ENCODE measurements around the gene PHYKPL. TPM values are rescaled to one million over a fixed set of nuclear protein-coding genes. Genes with fewer than 3 reads are reported as not detected.

The PHYKPL gene
- polyA plus RNA-seq, 1 experiment, result 33.4 TPM

DNA sequence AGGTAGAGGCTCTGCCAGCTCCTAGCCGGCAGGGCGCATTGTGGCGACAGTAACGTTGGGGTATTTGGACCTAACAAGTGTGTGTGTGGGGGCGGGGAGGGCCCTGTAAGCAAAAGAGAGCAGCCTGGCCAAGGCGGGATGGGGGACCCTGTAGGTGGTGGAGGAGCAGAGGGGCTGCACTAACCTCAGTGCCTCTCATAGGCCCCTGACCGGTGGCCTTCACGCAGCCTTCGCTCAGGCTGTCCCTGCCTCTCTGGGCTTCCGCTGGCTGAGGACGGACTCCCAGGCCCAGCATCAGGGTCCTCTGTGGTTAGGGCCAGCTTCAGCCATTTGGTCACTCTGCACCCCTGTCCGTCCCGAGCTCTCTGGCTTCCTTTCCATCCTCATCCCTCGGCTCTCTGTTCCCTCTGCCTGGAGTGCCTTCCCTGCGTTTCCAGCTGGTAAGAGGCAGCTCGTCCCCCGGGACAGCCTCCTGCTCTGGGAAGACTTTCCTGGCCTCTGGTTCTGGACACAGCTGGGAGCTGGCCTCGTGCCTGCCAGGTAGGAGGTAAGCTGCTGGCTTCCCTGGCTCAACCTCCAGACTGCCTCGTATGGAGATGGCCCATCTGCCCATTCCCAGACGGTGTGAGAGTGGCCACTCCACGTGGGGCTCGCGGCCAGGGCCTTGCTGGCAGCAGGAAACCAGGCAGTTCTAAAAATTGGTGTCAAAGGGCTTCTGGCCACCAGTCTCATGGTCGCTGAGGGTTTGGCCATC lies 39.3 kb upstream of the PHYKPL start:
- ChIA-PET CTCF (no interaction called here), POLR2A (no interaction called here)
- Histone ChIP-seq H3K4me3 (ENCODE audit: low read depth, low read length) (no peak overlapping the region), H3K27ac (ENCODE audit: low read depth, low read length) (no peak overlapping the region), H3K9me3 (ENCODE audit: control insufficient read depth, insufficient read depth, low read length) (peaks cover 41% of the 10 kb centered on the region), H3K27me3 (ENCODE audit: control insufficient read depth, insufficient read depth, low read length) (no peaks in the 10 kb centered on the region)
- TF ChIP-seq, protein P1, sequence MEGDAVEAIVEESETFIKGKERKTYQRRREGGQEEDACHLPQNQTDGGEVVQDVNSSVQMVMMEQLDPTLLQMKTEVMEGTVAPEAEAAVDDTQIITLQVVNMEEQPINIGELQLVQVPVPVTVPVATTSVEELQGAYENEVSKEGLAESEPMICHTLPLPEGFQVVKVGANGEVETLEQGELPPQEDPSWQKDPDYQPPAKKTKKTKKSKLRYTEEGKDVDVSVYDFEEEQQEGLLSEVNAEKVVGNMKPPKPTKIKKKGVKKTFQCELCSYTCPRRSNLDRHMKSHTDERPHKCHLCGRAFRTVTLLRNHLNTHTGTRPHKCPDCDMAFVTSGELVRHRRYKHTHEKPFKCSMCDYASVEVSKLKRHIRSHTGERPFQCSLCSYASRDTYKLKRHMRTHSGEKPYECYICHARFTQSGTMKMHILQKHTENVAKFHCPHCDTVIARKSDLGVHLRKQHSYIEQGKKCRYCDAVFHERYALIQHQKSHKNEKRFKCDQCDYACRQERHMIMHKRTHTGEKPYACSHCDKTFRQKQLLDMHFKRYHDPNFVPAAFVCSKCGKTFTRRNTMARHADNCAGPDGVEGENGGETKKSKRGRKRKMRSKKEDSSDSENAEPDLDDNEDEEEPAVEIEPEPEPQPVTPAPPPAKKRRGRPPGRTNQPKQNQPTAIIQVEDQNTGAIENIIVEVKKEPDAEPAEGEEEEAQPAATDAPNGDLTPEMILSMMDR (IDR thresholded peaks at IDR 0.05; ENCODE audit: low read depth, low read length), result no peak
- DNase-seq (ENCODE audit: low read depth, low spot score), result no peak

DNA sequence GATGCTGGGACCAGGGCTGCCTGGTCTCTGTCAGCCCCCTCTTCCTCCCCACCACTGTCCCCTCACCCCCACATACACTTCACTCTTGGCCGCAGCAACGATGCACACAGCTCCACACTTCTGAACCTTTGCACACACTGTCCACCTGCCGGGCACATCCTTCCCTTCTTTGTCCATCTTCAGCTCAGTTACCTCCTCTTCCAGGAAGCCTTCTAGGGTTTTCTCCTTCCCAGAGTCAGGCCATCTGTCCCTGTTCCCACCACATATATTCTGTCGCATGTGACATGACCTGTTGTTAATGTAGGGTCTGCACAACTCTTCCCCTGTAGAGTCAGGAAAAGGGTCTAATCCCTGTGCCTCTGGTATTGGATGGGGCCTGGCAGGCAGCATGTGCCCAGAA lies 38.6 kb upstream of the PHYKPL start:
- Histone ChIP-seq H3K27me3 (ENCODE audit: control insufficient read depth, insufficient read depth, low read length) (no peaks in the 10 kb centered on the region), H3K9me3 (ENCODE audit: control insufficient read depth, insufficient read depth, low read length) (peaks cover 43% of the 10 kb centered on the region), H3K27ac (ENCODE audit: low read depth, low read length) (no peak overlapping the region), H3K4me3 (ENCODE audit: low read depth, low read length) (no peak overlapping the region)
- POLR2A ChIA-PET, result no interaction called here
- no peak for DNase-seq (ENCODE audit: low read depth, low spot score)
- TF ChIP-seq, protein P1 (IDR thresholded peaks at IDR 0.05; ENCODE audit: low read depth, low read length), result no peak
- CTCF ChIA-PET, result no interaction called here

DNA sequence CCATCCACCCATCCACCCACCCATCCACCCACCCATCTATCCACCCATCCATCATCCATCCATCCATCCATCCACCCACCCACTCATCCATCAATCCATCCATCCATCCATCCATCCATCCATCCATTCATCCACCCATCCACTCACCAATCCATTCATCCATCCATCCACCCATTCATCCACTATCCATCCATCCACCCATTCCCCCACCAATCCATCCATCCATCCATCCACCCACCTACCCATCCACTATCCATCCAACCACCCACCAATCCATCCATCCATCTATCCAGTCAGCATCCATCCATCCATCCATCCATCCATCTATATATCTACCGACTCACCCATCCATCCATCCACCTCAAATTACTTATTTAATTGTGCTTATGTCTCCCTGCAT lies 36.9 kb upstream of the PHYKPL start:
- ChIA-PET POLR2A (no interaction called here), CTCF (no interaction called here)
- peaks cover 28% of the 10 kb centered on the region for H3K9me3 ChIP-seq (ENCODE audit: control insufficient read depth, insufficient read depth, low read length)
- no peak overlapping the region for H3K4me3 ChIP-seq (ENCODE audit: low read depth, low read length)
- no peak for DNase-seq (ENCODE audit: low read depth, low spot score)
- H3K27me3 ChIP-seq (ENCODE audit: control insufficient read depth, insufficient read depth, low read length), result no peaks in the 10 kb centered on the region
- no peak overlapping the region for H3K27ac ChIP-seq (ENCODE audit: low read depth, low read length)
- TF ChIP-seq, protein P1 (IDR thresholded peaks at IDR 0.05; ENCODE audit: low read depth, low read length), result no peak

DNA sequence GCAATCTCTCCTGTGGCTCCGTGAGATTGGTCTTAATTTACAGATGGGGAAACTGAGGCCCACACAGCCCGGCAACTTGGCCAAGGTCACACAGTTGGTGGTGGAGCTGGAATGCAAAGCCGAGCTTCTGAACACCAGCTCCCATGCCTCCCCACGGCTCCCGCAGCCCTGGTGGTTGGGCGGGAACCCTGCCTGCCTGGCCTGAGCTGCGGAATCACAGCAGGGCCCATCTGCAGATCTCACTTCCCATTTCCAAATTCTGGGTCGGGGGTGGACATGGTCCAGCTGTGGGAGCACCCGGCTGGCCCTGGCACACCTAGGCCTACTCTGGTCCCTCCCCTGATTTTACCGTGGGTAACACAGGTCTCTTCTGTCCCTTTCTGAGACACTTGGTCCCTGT lies 35.3 kb upstream of the PHYKPL start:
- Histone ChIP-seq H3K27me3 (ENCODE audit: control insufficient read depth, insufficient read depth, low read length) (no peaks in the 10 kb centered on the region), H3K4me3 (ENCODE audit: low read depth, low read length) (no peak overlapping the region), H3K27ac (ENCODE audit: low read depth, low read length) (no peak overlapping the region), H3K9me3 (ENCODE audit: control insufficient read depth, insufficient read depth, low read length) (peaks cover 24% of the 10 kb centered on the region)
- ChIA-PET CTCF (no interaction called here), POLR2A (no interaction called here)
- TF ChIP-seq, protein P1 (IDR thresholded peaks at IDR 0.05; ENCODE audit: low read depth, low read length), result no peak
- DNase-seq (ENCODE audit: low read depth, low spot score), result no peak

DNA sequence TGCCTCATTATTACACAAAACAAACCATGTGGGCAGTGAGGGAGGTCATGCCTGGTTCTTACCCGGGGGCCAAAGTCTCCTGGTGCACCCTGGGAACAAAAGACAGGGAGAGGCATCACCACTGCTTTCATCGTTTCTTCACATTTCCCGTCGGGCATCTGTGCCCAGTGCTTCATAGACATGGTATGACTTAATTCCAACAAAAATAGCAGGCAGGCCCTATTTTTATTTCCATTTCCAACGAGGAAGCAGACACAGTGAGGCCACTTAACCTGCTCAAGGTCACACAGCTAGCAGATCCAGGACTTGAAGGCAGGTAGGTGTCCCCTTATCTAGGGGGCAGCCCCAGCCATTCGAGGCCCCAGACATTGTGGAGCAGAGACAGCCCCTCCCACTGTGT lies 34.6 kb upstream of the PHYKPL start:
- TF ChIP-seq, protein P1 (IDR thresholded peaks at IDR 0.05; ENCODE audit: low read depth, low read length), result no peak
- CTCF ChIA-PET, result no interaction called here
- DNase-seq (ENCODE audit: low read depth, low spot score), result no peak
- POLR2A ChIA-PET, result no interaction called here
- peaks cover 21% of the 10 kb centered on the region for H3K9me3 ChIP-seq (ENCODE audit: control insufficient read depth, insufficient read depth, low read length)
- H3K4me3 ChIP-seq (ENCODE audit: low read depth, low read length), result no peak overlapping the region
- no peak overlapping the region for H3K27ac ChIP-seq (ENCODE audit: low read depth, low read length)
- H3K27me3 ChIP-seq (ENCODE audit: control insufficient read depth, insufficient read depth, low read length), result no peaks in the 10 kb centered on the region
